ENCODE results near the gene RILPL1. TPM values are rescaled to one million over a fixed set of nuclear protein-coding genes. Genes with fewer than 3 reads are reported as not detected.
"Not testable (repeated sequence)": the region's sequence is repeated elsewhere in the genome, so short reads cannot be mapped to it uniquely, and the experiment has no call there.

Gene RILPL1
- total RNA-seq, 4 donors from 2014 or later, result 12.0 to 27.9 (median 15.4) TPM

DNA sequence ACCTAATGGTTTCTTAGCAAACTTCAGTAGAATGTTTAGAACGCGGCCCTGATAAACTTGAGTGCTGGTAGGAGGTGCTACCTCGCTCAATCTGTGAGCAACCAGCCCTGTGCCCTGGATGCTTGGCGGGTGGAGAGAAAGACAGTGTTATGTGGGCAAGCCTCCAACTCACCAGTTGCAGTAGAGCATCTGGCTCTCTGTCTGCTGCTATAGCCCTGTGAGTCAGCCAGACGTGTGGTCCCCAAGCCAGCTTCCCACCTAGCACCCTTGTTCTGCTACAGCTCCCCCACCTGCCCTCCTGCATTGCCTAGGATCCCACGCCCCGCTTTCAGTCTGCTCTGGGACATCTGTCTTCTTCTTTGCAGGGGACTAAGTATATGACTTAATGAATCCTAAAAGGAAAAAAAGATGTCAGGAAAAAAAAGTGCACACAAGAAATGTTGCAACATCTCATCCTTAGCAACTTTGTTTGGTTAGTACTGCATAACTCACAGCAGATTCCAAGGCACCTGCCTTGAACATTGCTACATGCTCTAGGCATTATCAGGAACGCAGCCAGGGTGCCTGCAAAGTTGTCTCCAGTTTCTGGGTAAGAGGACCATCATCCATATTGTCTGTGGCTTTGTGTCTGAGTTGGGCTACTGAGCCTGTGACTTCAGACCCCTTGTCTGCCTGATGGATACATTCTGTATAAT, 62.0 kb downstream of the RILPL1 start:
- intact Hi-C loops (cut with DNase I; ENCODE audit: low total_unique reads), result no loop called here
- TF ChIP-seq, protein P1, sequence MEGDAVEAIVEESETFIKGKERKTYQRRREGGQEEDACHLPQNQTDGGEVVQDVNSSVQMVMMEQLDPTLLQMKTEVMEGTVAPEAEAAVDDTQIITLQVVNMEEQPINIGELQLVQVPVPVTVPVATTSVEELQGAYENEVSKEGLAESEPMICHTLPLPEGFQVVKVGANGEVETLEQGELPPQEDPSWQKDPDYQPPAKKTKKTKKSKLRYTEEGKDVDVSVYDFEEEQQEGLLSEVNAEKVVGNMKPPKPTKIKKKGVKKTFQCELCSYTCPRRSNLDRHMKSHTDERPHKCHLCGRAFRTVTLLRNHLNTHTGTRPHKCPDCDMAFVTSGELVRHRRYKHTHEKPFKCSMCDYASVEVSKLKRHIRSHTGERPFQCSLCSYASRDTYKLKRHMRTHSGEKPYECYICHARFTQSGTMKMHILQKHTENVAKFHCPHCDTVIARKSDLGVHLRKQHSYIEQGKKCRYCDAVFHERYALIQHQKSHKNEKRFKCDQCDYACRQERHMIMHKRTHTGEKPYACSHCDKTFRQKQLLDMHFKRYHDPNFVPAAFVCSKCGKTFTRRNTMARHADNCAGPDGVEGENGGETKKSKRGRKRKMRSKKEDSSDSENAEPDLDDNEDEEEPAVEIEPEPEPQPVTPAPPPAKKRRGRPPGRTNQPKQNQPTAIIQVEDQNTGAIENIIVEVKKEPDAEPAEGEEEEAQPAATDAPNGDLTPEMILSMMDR (IDR thresholded peaks at IDR 0.05), result no peak
- TF ChIP-seq POLR2A (IDR thresholded peaks at IDR 0.05), result no peak
- 75% methylated on average over 7 to 8 of the region's 8 CpGs for WGBS, 2 donors
- no peak overlapping the region for H3K4me3 ChIP-seq (ENCODE audit: low read depth, poor library complexity, severe bottlenecking)
- DNase-seq (ENCODE audit: low spot score in 2 of 2), result no peak

DNA sequence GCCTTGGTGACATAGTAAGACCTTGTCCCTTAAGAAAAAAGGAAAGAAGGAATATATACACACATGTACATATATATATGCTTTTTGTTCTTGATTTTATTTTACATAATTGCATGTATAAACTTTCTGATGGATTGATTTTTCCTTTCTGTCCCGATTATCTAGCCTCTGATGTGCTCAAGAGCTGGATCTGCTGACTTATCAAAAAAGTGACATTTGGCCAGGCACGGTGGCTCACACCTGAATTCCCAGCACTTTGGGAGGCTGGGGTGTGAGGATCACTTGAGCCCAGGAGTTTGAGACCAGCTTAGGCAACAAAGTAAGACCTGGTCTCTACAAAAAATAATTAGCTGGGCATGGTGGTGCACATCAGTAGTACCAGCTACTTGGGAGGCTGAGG, 63.5 kb downstream of the RILPL1 start:
- DNase-seq (ENCODE audit: low spot score in 2 of 2), result no peak
- intact Hi-C loops (cut with DNase I; ENCODE audit: low total_unique reads), result no loop called here
- H3K4me3 ChIP-seq (ENCODE audit: low read depth, poor library complexity, severe bottlenecking), result no peak overlapping the region
- no peak for TF ChIP-seq POLR2A (IDR thresholded peaks at IDR 0.05)
- TF ChIP-seq, protein P1 (IDR thresholded peaks at IDR 0.05), result no peak
- WGBS, 2 donors, result 93 to 96% methylated on average over 2 of the region's 2 CpGs

DNA sequence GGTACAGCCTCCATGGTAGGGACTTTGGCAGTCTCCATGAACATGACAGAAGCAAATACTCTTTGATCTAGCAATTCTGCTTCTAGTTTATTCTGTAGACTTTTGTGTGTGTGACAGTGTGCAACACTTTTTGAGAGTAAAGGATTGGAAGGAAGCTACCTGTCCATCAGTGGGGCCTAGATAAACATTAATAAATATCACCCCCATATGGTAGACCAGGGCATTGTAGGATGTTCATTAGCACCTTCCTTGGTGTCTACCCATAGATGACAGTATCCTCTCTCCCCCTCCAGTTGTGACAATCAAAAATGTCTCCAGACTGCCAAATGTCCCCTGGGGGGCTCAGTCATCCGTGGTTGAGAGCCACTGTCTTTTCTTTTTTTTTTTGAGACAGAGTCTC, 64.7 kb downstream of the RILPL1 start:
- H3K4me3 ChIP-seq (ENCODE audit: low read depth, poor library complexity, severe bottlenecking), result no peak overlapping the region
- WGBS, 2 donors, result 17 to 26% methylated on average over 1 of the region's 1 CpG
- TF ChIP-seq, protein P1 (IDR thresholded peaks at IDR 0.05), result no peak
- TF ChIP-seq POLR2A (IDR thresholded peaks at IDR 0.05), result no peak
- intact Hi-C loops (cut with DNase I; ENCODE audit: low total_unique reads), result no loop called here
- no peak for DNase-seq (ENCODE audit: low spot score in 2 of 2)

DNA sequence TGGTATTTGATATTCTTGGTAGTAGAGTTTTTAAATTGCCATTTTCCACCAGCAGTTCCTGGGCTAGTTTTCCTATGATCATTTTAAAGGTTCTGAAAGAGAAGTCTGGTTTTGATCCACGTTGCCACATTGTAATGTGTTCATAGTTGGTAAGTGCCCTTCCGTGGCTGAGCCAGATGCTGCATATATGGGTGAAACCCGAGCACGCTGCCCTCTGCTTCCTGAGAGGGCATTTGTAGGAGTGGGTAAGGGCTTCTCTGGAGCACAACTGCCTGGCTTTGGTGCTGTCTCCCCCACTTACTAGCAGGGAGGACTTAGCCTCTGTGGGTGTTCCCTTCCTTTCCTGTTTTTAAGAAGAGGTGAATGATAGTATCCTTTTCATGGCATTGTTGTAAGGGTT, 68.4 kb downstream of the RILPL1 start:
- intact Hi-C loops (cut with DNase I; ENCODE audit: low total_unique reads), result no loop called here
- H3K4me3 ChIP-seq (ENCODE audit: low read depth, poor library complexity, severe bottlenecking), result no peak overlapping the region
- TF ChIP-seq POLR2A (IDR thresholded peaks at IDR 0.05), result no peak
- TF ChIP-seq, protein P1 (IDR thresholded peaks at IDR 0.05), result no peak
- no peak for DNase-seq (ENCODE audit: low spot score in 2 of 2)
- 84 to 89% methylated on average over 4 of the region's 4 CpGs for WGBS, 2 donors

DNA sequence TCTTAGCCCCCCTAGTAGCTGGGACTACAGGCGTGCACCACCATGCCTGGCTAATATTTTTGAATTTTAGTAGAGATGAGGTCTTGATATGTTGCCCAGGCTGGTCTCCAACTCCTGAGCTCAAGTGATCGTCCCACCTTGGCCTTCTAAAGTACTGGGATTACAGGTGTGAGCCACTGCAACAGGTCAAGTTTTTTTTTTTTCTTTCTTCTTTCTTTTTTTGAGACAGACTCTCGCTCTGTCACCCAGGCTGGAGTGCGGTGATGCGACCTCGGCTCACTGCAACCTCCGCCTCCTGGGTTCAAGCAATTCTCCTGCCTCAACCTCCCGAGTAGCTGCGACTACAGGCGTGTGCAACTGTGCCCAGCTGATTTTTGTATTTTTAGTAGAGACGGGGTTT, 70.3 kb downstream of the RILPL1 start:
- intact Hi-C loops (cut with DNase I; ENCODE audit: low total_unique reads); DNase-seq (ENCODE audit: low spot score in 2 of 2); H3K4me3 ChIP-seq (ENCODE audit: low read depth, poor library complexity, severe bottlenecking): not testable (repeated sequence)
- WGBS, 2 donors, result 92 to 94% methylated on average over 11 of the region's 11 CpGs

DNA sequence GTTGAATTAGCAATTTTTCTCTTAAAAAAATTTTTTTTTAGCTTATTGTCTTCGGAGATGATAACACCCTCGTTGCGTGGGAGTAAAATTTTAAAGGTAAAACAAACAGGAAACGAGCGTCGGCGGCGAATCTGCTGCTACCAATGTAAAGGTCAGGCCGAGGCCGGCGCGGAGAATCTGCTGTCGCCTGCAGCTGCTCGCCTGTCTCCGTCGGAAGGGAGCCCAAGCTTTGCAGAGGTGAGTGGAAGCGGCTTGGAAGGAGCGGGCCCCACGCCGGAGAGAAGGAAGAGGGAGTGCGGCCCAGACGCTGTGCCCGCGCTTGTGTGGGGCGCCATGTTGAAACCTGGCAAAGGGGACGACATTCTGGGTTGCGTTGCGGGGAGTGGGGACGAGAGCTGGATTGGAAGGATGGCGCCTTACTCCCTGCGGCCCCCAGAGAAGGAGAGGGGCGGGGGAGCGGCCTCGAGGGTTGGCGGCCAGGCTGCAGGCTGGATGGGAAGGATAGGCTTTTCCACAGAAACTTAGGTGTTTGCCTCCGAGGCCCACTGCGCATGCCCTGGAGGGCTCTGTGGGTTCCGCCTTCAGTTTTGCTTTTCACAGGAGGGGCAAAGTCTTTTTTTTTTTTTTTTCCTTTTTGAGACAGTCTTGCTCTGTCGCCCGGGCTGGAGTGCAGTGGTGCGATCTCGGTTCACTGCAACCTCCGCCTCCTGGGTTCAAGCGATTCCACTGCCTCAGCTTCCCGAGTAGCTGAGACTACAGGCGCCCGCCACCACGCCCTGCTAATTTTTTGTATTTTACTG, 75.3 kb downstream of the RILPL1 start, which contains the start of gene SNRNP35:
TSS of gene SNRNP35 (plus strand) at position 160 of the 800 bp plus-strand sequence. CDS start 7,402 bp downstream, outside the sequence.
- 1% methylated on average over 44 to 48 of the region's 48 CpGs for WGBS, 2 donors
- peak; percentile 73 to 95 for DNase-seq (ENCODE audit: low spot score in 2 of 2)
- peak within 1 kb of the TSS; percentile 90 for H3K4me3 ChIP-seq (ENCODE audit: low read depth, poor library complexity, severe bottlenecking)
- intact Hi-C loops (cut with DNase I; ENCODE audit: low total_unique reads), result no loop called here
- TF ChIP-seq, protein P1 (IDR thresholded peaks at IDR 0.05), result no peak
- TF ChIP-seq POLR2A (IDR thresholded peaks at IDR 0.05), result no peak
